K562 (cell line): ENCODE data around the gene OR7C2. TPM values are rescaled to one million over a fixed set of nuclear protein-coding genes. Genes with fewer than 3 reads are reported as not detected.

Source experiments
- ATAC-seq: fragments of 200-7000 bp; cut with Tn5 transposase; 3 replicates; pipeline ENCODE4 v1.9.1; 2020; ENCODE audit warnings: moderate library complexity
- BruUV-seq: library from RNA; stranded (reverse); fragments of 400-500 nt; replicated peaks from 2 replicates; lab custom pipeline; 2021; lab: Mats Ljungman, UMichigan
- CTCF ChIA-PET: fragments of 300-600 bp; formaldehyde crosslinking; extraction: SDS; loops from one replicate; lab custom pipeline; 2021; ENCODE audit warnings: low intra/inter-chr PET ratio; lab: Yijun Ruan, JAX
- POLR2A ChIA-PET: fragments of 300-600, 350-650 bp; sonication (Branson Sonifier 250); formaldehyde crosslinking; extraction: SDS; loops from one replicate; lab custom pipeline; 2021; ENCODE audit warnings: antibody characterized with exemption, inconsistent platforms; lab: Yijun Ruan, JAX
- DNase-seq, 4 experiments: peaks; one replicate each; pipeline versions ENCODE4 v3.0.0 to v3.0.0-alpha.2; 2011 to 2018; ENCODE audit warnings: low spot score in 3 of 4, mixed read lengths in 3 of 4; ENCODE audit errors: extremely low read depth in 1 of 4
- FAIRE-seq: peaks from 2 replicates; lab custom pipeline; 2011; peaks lifted over from hg19 to GRCh38; lab: Jason Lieb, UNC
- H2AFZ ChIP-seq: 2 replicates; pipeline ENCODE4 v1.6.0; 2011; ENCODE audit warnings: low read depth, low read length, control low read depth, inconsistent platforms
- H3K27ac ChIP-seq: fragments of 200-600 bp; 3 replicates; pipeline ENCODE4 v1.8.0; 2011; ENCODE audit warnings: low read depth, mild to moderate bottlenecking, control low read depth, inconsistent platforms, low read length, moderate library complexity, mixed read lengths; ENCODE audit errors: extremely low read depth
- H3K27me3 ChIP-seq, 2 experiments: fragments of 300-600 bp in 1 of 2; 2 replicates in 1 of 2; 3 replicates in 1 of 2; pipeline versions ENCODE4 v1.6.0 to v1.8.0; 2011; ENCODE audit warnings: inconsistent platforms in 2 of 2, low read length in 2 of 2, mild to moderate bottlenecking in 1 of 2, mixed read lengths in 1 of 2, moderate library complexity in 1 of 2; ENCODE audit not compliant: control insufficient read depth in 2 of 2, insufficient read depth in 2 of 2
- H3K36me3 ChIP-seq: fragments of 300-600 bp; 3 replicates; pipeline ENCODE4 v1.8.0; 2011; ENCODE audit warnings: mild to moderate bottlenecking, low read length, inconsistent platforms; ENCODE audit not compliant: control insufficient read depth, insufficient read depth
- H3K4me1 ChIP-seq, 2 experiments: fragments of 200-600 bp in 1 of 2; replicated peaks in 1 of 2; 2 replicates in 1 of 2; 3 replicates in 1 of 2; pipeline versions ENCODE4 v1.5.1 to v1.8.0; 2011; ENCODE audit warnings: inconsistent platforms in 2 of 2, low read length in 2 of 2, mild to moderate bottlenecking in 1 of 2, mixed read lengths in 1 of 2, moderate library complexity in 1 of 2; ENCODE audit not compliant: control insufficient read depth in 2 of 2, insufficient read depth in 2 of 2
- H3K4me2 ChIP-seq: 2 replicates; pipeline ENCODE4 v1.6.1; 2011; ENCODE audit warnings: low read length, control low read depth, inconsistent platforms, mixed read lengths; ENCODE audit not compliant: insufficient read depth
- H3K4me3 ChIP-seq: fragments of 200-600 bp; sonication (generic), shearing (Covaris generic); 2 replicates; pipeline ENCODE4 v1.5.1; 2016; ENCODE audit warnings: control low read depth, inconsistent platforms
- H3K79me2 ChIP-seq: fragments of 200-600 bp; 3 replicates; pipeline ENCODE4 v1.8.0; 2011; ENCODE audit warnings: low read length, inconsistent platforms; ENCODE audit not compliant: control insufficient read depth, insufficient read depth
- H3K9ac ChIP-seq, 2 experiments: 2 replicates each; pipeline versions ENCODE4 v1.6.0 to v1.6.1; 2011; ENCODE audit warnings: low read depth in 2 of 2, low read length in 2 of 2, control low read depth in 1 of 2, inconsistent platforms in 1 of 2, mild to moderate bottlenecking in 1 of 2, mixed read lengths in 1 of 2; ENCODE audit not compliant: insufficient read depth in 1 of 2
- H3K9me1 ChIP-seq: one replicate; pipeline ENCODE4 v1.6.0; 2011; ENCODE audit warnings: inconsistent platforms, mild to moderate bottlenecking, low read length, moderate library complexity; ENCODE audit not compliant: control insufficient read depth, insufficient read depth
- H3K9me3 ChIP-seq: replicated peaks from 2 replicates; pipeline ENCODE4 v1.5.1; 2011; ENCODE audit warnings: low read depth, low read length, inconsistent platforms; ENCODE audit not compliant: control insufficient read depth, insufficient read depth
- H4K20me1 ChIP-seq: replicated peaks from 2 replicates; pipeline ENCODE4 v1.6.1; 2011; ENCODE audit warnings: low read length, inconsistent platforms, mixed read lengths; ENCODE audit not compliant: control insufficient read depth, insufficient read depth
- AFF4 ChIP-seq: sonication (generic); formaldehyde crosslinking; IDR thresholded peaks from 2 replicates; pipeline ENCODE4 v1.8.0; 2023; ENCODE audit warnings: mild to moderate bottlenecking, missing genetic modification reagents
- ESRRB ChIP-seq: fragments of 250-450 bp; sonication (Bioruptor Pico); IDR thresholded peaks from 2 replicates; pipeline ENCODE4 v1.5.0; 2020; ENCODE audit warnings: mild to moderate bottlenecking, moderate library complexity, borderline replicate concordance
- GATAD2A ChIP-seq: fragments of 450-650 bp; IDR thresholded peaks from 2 replicates; pipeline ENCODE4 v1.6.1; 2017
- IRF1 ChIP-seq: sonication (generic); formaldehyde crosslinking; IDR thresholded peaks from 2 replicates; pipeline ENCODE4 v1.8.0; 2022; ENCODE audit warnings: missing genetic modification reagents, mild to moderate bottlenecking, borderline replicate concordance
- LCOR ChIP-seq: sonication (generic); formaldehyde crosslinking; IDR thresholded peaks from 2 replicates; pipeline ENCODE4 v1.8.0; 2022; ENCODE audit warnings: mild to moderate bottlenecking, missing genetic modification reagents
- NEUROD1 ChIP-seq: fragments of 150-350 bp; IDR thresholded peaks from 2 replicates; pipeline ENCODE4 v1.6.1; 2014; ENCODE audit warnings: borderline replicate concordance, low read length, low read depth; ENCODE audit not compliant: partially characterized antibody
- POU5F1 ChIP-seq: fragments of 150-350 bp; IDR thresholded peaks from 2 replicates; pipeline ENCODE4 v1.6.1; 2014; ENCODE audit warnings: borderline replicate concordance, low read length, low read depth, mild to moderate bottlenecking; ENCODE audit not compliant: partially characterized antibody
- SRSF7 ChIP-seq: fragments of 200-400 bp; formaldehyde crosslinking; optimal IDR thresholded peaks from 2 replicates; pipeline ENCODE3; 2017; ENCODE audit warnings: mild to moderate bottlenecking, low read depth, low read length
- STAG1 ChIP-seq: sonication (generic); formaldehyde crosslinking; IDR thresholded peaks from 2 replicates; pipeline ENCODE4 v1.5.0; 2020; ENCODE audit warnings: missing genetic modification reagents, borderline replicate concordance
- ZNF23 ChIP-seq: fragments of 250-450 bp; sonication (Bioruptor Pico); IDR thresholded peaks from 2 replicates; pipeline ENCODE4 v1.4.0; 2020; ENCODE audit warnings: mild to moderate bottlenecking
- ZNF695 ChIP-seq: fragments of 450-650 bp; formaldehyde crosslinking; IDR thresholded peaks from 2 replicates; pipeline ENCODE4 v1.4.0; 2020; ENCODE audit warnings: mild to moderate bottlenecking, moderate library complexity
- WGBS: fragments of 100-300 bp; shearing (Covaris generic); methylation state at CpG from one replicate; pipeline ENCODE4 v1.1.6; 2016; ENCODE audit warnings: low coverage, mixed read lengths; ENCODE audit not compliant: insufficient coverage; ENCODE audit errors: missing lambda C conversion rate; 5-methylcytosine and 5-hydroxymethylcytosine counted together
- in situ Hi-C: fragments of 300-500 bp; cut with MboI; formaldehyde crosslinking; loops from 4 replicates; pipeline ENCODE4 v1.15.0; 2018; ENCODE audit warnings: inconsistent platforms, mixed read lengths
- intact Hi-C: fragments of 100-400 bp; cut with micrococcal nuclease; formaldehyde crosslinking; loops from 2 replicates; pipeline ENCODE4 v1.14.2; 2022
- polyA plus RNA-seq, 8 experiments: library from polyadenylated mRNA; depleted of rRNA in 4 of 8; stranded (reverse) in 5 of 8; unstranded in 3 of 8; fragments of >200 nt; fragmentation: Nextera tagmentation in 2 of 8; fragmentation: Illumina TruSeq in 1 of 8; extraction: Ambion mirVana in 2 of 8; extraction: Trizol in 1 of 8; gene quantifications; 2 replicates each; pipeline versions ENCODE4 v1.2.1 to v1.2.3, GENCODE V29; 2011 to 2014; ENCODE audit warnings: inconsistent platforms in 1 of 8, missing spikeins in 1 of 8
- total RNA-seq, 7 experiments: library from RNA; depleted of rRNA in 6 of 7; stranded (reverse); fragments of >200 nt in 6 of 7; fragmentation: Illumina TruSeq in 2 of 7; extraction: Trizol in 2 of 7; gene quantifications; 2 replicates each; pipeline versions ENCODE4 v1.2.1 to v1.2.3, GENCODE V29; 2011 to 2021; ENCODE audit warnings: low replicate concordance in 1 of 7

The OR7C2 gene
- total and polyA plus RNA-seq, 9 of the 15 experiments (the other 6 are each of a cell fraction or from before 2014, with no cell fraction given): not detected

GRCh38 chr19:14968247-14968646 is 27.0 kb downstream of the OR7C2 start:
- Histone ChIP-seq H3K4me1 (peaks cover 0 to 5% of the 10 kb centered on the region in 2 experiments; a peak in 2 of 5 replicates), H3K27me3 (peaks cover 3 to 21% of the 10 kb centered on the region in 2 experiments; a peak in 2 of 5 replicates), H3K36me3 (no peaks in the 10 kb centered on the region), H3K79me2 (no peaks in the 10 kb centered on the region), H3K4me3 (no peak overlapping the region), H3K27ac (no peak overlapping the region), H2AFZ (no peak overlapping the region), H3K9me1 (no peaks in the 10 kb centered on the region), H3K9ac (no peak overlapping the region), H4K20me1 (no peaks in the 10 kb centered on the region), H3K9me3 (no peaks in the 10 kb centered on the region), H3K4me2 (no peak overlapping the region)
- ChIA-PET CTCF (no interaction called here), POLR2A (interaction anchor here (0.9 to 1.3 kb wide), 2 partner anchors 19 to 91 kb away, joined by 3 to 5 read pairs; no protein-coding TSS in a partner anchor)
- FAIRE-seq: no peak
- no peak for TF ChIP-seq IRF1 (CRISPR knock-in tag)
- WGBS: 2% methylated on average over 13 of the region's 14 CpGs
- DNase-seq: no peak
- intact Hi-C loops: no loop called here
- no peak for ATAC-seq
- in situ Hi-C loops: no loop called here
- BruUV-seq: no TSS peak

- WGBS: 3% methylated on average over 7 of the region's 7 CpGs
- BruUV-seq: no TSS peak
- intact Hi-C loops: no loop called here
- FAIRE-seq (no peak), DNase-seq (no peak), ATAC-seq (no peak)
- ChIA-PET CTCF (no interaction called here), POLR2A (interaction anchor here (0.7 kb wide), 1 partner anchor 27 kb away, joined by 3 read pairs; no protein-coding TSS in a partner anchor)
- H3K9me3 ChIP-seq: no peaks in the 10 kb centered on the region
- no peak overlapping the region for H3K27ac ChIP-seq
- H3K36me3 ChIP-seq: no peaks in the 10 kb centered on the region
- no peak overlapping the region for H3K4me3 ChIP-seq
- no peak overlapping the region for H3K9ac ChIP-seq
- H3K4me2 ChIP-seq: no peak overlapping the region
- peaks cover 0 to 5% of the 10 kb centered on the region in 2 experiments; a peak in 2 of 5 replicates for H3K4me1 ChIP-seq
- H3K79me2 ChIP-seq: no peaks in the 10 kb centered on the region
- no peaks in the 10 kb centered on the region for H4K20me1 ChIP-seq
- H3K27me3 ChIP-seq: peaks cover 3 to 27% of the 10 kb centered on the region in 2 experiments; a peak in 3 of 5 replicates
- in situ Hi-C loops: loop anchor here (10.0 kb wide), 1 partner anchor 713 kb away; no protein-coding TSS in a partner anchor
- H2AFZ ChIP-seq: no peak overlapping the region
- no peaks in the 10 kb centered on the region for H3K9me1 ChIP-seq
- TF ChIP-seq ZNF695 (CRISPR knock-in tag) (no peak), GATAD2A (no peak), ESRRB (CRISPR knock-in tag) (no peak), ZNF23 (CRISPR knock-in tag) (no peak), AFF4 (CRISPR knock-in tag) (no peak), LCOR (no peak), SRSF7 (no peak), POU5F1 (no peak), NEUROD1 (no peak), STAG1 (CRISPR knock-in tag) (no peak)
These were observed 30.2 kb downstream of the OR7C2 start for GRCh38 chr19:14971474-14971873.
